ENCODE data around the gene STARD10.

STARD10 gene

GRCh38 chr11:72778535-72779494 lies 15.0 kb downstream of the STARD10 start:
- DNase-seq: no peak

DNA sequence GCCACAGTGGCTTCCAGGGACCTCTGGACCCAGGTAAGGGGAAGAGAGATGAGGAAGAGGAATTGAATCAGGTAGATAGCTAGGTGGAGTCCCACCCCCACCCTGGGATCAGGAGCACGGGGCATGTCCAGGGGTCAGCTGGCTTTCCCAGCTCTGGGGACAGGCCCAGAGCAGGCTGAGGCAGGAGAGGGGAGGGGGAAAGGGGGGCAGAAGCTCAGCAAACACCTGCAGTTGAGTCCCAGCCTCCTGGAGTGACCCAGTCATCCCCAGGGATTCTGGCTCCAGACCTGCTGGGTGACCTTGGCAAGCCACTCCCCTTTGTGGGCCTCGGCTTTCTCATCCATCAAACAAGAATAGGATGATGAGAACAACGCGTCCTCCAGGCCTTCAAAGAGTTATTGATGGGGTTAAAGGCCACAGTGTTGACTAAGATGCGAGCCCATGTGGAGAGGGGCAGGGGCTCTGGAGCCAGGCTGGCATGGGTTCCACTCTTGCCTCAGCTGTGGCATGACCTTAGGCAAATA lies 16.0 kb downstream of the STARD10 start:
- no peak for DNase-seq

- DNase-seq: no peak
Measured at GRCh38 chr11:72776844-72777754, 16.7 kb downstream of the STARD10 start.

GRCh38 chr11:72776117-72776843 lies 17.6 kb downstream of the STARD10 start:
- no peak for DNase-seq

GRCh38 chr11:72775288-72776110 lies 18.3 kb downstream of the STARD10 start:
- no peak for DNase-seq

DNA sequence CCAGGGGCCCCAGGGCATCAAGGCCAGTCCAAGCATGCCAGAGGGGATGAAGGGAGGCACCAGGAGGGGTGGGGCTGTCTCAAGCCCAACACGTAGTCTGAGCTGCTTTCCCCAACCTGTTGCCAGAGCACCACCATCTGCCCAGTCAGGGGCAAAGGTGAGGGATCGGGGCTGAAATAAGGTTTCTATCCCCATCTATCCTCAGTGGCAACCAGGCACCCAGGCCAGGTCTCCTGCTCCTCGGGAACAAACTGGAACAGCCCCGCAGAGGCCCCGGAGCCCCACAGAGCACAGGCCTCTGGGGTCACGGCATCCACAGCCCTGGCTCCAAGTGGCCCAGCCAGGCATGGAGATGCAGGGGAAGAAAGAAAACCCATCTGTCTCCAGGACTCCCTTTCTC lies 19.3 kb downstream of the STARD10 start:
- no peak for DNase-seq

- DNase-seq: no peak
Measured at GRCh38 chr11:72773696-72774095, 20.2 kb downstream of the STARD10 start.

- no peak for DNase-seq
Measured at GRCh38 chr11:72773291-72773690, 20.6 kb downstream of the STARD10 start.

- no peak for DNase-seq
Measured at GRCh38 chr11:72772059-72772458, 21.8 kb downstream of the STARD10 start.

- no peak for DNase-seq
Measured at GRCh38 chr11:72771507-72771906, 22.3 kb downstream of the STARD10 start.

GRCh38 chr11:72770799-72771198 lies 23.0 kb downstream of the STARD10 start:
- DNase-seq: no peak

DNA sequence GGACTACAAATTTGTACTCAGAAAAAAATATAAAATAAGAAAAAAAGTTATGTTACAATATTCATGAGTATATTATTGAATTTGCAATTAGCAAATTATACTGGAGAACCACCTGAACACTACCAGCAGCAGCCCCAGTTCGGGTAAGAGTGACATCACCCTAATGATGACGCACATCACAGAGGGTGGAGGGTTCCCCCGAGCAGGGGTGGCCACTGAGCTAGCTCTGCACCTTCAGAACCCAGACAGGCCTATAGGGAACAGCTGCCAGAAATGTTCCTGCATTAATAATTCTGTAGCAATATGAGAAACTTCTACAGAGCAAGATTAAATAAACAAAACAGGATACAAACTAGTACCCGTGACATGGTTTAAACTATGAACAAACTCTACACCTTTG lies 24.2 kb downstream of the STARD10 start:
- no peak for DNase-seq

DNA sequence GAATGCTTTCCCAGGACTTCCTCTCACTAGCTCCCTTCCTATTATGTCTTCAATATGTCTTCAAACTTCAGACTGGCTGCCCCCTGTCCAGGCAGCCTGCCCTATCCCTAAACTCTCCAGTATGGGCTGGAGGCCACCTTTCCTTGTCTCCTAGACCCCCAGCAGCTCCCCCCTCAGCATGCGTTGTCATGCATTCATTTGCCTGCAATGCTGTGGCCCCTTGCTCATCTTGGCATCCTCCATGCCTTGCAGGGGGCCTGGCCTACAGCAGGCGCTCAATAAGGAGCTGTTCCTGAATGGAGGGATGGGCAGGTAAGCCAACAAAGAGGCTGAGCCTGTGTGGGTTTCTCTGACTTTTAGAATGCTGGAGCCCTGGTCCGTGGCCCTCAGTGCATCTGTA lies 25.3 kb downstream of the STARD10 start:
- no peak for DNase-seq

DNA sequence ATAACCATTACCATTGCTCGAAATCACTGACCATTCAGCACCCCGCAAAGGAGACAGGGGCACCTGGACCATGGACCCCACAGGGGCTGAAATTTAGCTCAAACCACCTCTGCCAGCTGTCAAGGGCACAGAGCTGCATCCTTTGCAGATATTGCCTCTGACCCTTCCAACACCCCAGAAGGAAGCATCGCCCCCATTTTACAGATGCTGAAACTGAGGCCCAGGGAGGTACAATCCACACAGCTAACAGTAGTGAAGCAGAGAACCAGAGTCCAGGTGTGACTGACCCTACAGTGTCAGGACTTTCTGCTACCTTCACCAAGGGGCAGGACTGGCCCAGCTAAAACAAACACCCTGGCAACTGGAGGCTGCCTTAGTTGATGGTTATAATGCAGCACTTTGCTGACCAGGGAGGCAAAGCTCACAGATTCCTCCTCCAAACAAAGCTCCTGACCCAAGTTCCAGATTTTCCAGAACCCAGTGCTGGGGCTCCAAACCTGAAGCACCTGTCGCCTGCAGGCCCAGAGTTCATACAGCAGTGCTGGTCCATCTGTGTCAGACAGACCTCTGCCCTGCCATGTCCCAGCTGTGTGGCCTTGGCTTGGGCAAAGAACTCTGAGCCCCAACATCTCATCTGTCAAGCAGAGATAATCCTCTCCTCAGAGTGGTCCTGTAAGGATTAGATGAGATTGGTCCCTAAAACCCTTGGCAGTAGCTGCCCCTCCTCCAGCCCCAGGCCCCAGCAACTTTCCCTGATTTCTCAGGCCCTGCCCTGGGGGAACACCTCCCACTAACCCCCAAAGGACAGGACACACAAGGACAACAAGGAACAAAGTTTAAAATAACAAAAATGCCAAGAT lies 26.4 kb downstream of the STARD10 start:
- no peak for DNase-seq

DNA sequence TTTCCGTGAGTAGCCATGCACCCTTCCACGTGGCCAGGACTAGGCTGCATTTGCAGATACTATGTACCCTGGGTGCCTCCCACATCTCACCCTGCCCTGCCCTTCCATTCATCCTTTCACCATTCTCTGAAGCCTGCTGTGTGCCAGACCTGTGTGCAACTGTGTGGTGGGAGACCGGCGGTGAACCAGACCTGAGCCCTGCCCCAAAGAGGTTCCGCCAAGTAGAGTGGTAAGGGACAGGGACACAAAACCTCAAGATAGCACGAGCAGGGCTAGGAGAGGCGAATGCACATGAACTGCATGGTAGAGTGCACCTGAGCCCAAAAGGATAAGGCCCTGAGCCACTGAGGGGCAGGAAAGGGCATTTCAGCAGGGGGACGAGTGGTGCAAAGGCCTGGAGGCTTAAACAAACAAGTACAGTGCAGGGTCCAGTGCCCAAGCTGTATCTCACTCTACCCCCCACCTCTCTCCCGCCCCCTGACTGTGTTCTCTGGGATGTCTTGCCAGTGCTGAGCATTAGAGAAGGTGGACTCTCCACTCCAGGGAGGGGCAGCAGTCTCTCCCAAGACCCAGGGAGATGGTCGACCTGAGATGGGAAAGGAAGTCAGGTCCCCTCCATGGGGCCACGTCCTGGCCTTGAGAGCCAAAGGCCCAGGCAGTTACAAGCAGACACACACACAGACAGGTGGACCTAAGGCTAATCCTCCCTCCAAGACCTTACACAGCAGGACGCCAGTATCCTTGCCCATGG lies 27.5 kb downstream of the STARD10 start:
- no peak for DNase-seq

DNA sequence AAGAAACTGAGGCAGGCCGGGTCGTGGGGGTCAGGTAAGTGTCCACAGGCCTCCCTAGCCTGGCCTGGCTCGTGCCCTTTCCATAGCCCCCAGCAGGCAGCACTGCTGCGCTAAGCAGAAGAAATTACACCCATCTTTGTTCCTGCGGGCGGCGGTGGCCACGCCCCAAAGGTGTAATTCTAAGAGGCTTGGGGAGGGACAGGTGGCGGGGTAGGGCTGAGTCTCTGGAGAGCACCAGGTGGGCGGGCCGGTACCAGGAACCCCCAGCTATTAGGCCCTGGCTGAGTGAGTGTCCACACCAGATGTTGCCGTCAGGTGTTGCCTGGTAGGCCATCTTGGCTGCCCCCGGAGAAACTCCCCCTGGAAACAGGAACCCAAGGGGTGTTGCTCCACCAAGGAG lies 29.3 kb downstream of the STARD10 start:
- DNase-seq: no peak

DNA sequence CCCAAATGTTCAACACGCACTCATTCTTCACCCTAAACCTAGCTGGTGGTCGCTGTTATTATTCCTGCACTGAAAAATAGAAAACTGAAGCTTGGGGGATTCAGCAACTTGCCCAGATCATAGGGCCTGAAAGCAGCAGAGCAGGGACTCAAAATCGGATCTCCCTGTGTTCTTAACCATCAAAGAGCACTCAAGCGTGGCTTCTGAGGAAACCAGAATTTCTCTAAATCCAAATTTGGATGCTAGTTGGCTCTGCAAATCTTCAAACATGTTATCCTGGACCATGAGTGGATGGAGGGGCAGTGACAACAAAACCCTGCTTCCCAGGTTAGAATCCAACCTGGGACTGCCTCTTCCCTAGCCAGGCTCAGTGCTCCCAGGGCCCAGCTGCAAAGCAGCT lies 30.0 kb downstream of the STARD10 start:
- DNase-seq: no peak

DNA sequence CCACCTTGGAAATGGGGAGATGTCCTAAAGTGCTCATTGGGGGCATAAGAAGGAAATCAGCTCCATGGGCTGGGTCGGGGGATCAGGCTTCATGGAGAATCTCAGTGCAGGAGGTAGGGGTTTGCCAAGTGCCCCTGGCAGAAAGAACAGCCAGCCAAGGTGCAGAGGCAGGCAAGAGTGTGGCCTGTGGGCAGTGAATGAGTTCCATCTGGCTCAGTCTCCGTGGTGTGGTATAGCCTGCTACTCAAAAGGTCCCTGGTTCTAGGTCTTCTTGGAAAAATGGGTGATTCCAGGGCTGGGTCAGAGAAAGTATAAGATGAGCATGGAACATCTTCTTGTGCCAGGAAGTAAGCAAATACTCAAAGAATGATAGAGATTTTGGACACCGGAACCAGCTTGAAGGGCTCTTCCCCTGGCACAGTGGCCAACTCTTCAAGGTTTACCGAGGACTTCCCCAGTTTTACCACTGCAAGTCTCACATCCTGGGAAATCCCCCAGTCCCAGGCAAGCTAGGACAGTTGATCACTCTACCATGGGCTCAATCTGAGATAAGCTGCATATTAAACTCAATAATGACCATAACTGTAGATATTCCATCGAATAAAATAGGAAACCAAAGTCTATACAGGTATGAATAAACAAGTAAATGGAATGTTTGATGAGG lies 31.1 kb downstream of the STARD10 start:
- DNase-seq: no peak

Measured in GF-D8 (cell line).